ENCODE results near the gene SYNPO. TPM values are rescaled to one million over a fixed set of nuclear protein-coding genes. Genes with fewer than 3 reads are reported as not detected.

Gene SYNPO
- total RNA-seq, 1 experiment from 2014 or later = not detected

GRCh38 chr5:150659360-150660107, 19.1 kb downstream of the SYNPO start:
- Histone ChIP-seq H3K27ac (ENCODE audit: low read length) (no peak overlapping the region), H3K4me2 (ENCODE audit: low read depth, low read length, poor library complexity, severe bottlenecking) (no peak overlapping the region), H4K20me1 (ENCODE audit: insufficient read depth, low read depth, low read length) (no peaks in the 10 kb centered on the region), H3K36me3 (ENCODE audit: insufficient read depth, low read length) (no peaks in the 10 kb centered on the region), H3K27me3 (ENCODE audit: low read length) (no peaks in the 10 kb centered on the region), H3K9ac (ENCODE audit: low read length) (no peak overlapping the region), H2AFZ (ENCODE audit: low read length) (no peak overlapping the region), H3K4me3 (ENCODE audit: low read length) (no peak overlapping the region), H3K9me2 (replicated peaks; ENCODE audit: insufficient read depth, low read length) (no peaks in the 10 kb centered on the region), H3K79me2 (ENCODE audit: low read length) (no peaks in the 10 kb centered on the region), H3K9me3 (ENCODE audit: low read length) (no peaks in the 10 kb centered on the region), H3K4me1 (ENCODE audit: low read length) (peaks cover 13% of the 10 kb centered on the region)
- DNase-seq = no peak

DNA sequence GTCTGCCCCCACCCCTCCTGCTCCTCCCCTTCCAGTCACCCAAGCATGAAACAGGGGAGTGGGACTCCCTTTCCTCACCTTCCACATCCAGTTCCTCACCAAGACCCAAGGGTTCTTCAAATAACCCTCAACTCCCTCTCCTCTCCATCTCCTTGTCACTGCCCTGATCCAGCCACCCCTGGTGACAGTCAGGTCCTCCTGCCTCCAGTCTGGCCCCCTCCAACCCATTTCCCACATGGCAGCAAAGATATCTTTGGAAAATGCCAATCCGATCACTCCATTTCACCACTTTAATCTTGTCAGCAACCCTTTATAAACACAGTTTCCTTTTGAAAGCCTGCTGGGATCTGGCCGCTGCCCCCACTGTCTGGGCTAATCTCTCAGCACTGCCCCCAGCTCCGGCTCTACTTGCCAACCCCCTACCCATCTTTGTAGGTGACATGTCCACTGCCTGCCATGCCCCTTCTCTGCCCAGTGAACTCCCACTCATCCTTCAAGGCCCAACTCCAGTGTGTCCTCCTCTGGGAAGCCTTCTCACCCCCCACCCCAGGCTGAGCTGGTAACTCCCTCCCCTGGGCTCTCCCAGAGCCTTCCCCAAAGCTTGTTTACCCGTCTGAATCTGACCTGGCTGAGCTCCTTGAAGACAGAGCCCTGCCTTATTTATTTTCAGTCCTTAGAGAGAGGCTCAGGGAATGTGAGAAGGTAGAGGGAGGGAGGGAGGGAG, 19.8 kb downstream of the SYNPO start:
- H3K4me2 ChIP-seq (ENCODE audit: low read depth, low read length, poor library complexity, severe bottlenecking) = no peak overlapping the region
- H3K79me2 ChIP-seq (ENCODE audit: low read length) = no peaks in the 10 kb centered on the region
- DNase-seq = no peak
- H3K27me3 ChIP-seq (ENCODE audit: low read length) = no peaks in the 10 kb centered on the region
- peaks cover 13% of the 10 kb centered on the region for H3K4me1 ChIP-seq (ENCODE audit: low read length)
- no peak overlapping the region for H3K4me3 ChIP-seq (ENCODE audit: low read length)
- no peaks in the 10 kb centered on the region for H3K9me3 ChIP-seq (ENCODE audit: low read length)
- H4K20me1 ChIP-seq (ENCODE audit: insufficient read depth, low read depth, low read length) = no peaks in the 10 kb centered on the region
- no peak overlapping the region for H2AFZ ChIP-seq (ENCODE audit: low read length)
- no peaks in the 10 kb centered on the region for H3K9me2 ChIP-seq (replicated peaks; ENCODE audit: insufficient read depth, low read length)
- H3K36me3 ChIP-seq (ENCODE audit: insufficient read depth, low read length) = no peaks in the 10 kb centered on the region
- H3K27ac ChIP-seq (ENCODE audit: low read length) = no peak overlapping the region
- no peak overlapping the region for H3K9ac ChIP-seq (ENCODE audit: low read length)

GRCh38 chr5:150661086-150661485, 20.6 kb downstream of the SYNPO start, which contains the start of gene MYOZ3:
TSS of gene MYOZ3 (plus strand) at chr5:150661251. CDS start at chr5:150662942, 1,691 bp downstream.
- H3K4me1 ChIP-seq (ENCODE audit: low read length) = peaks cover 10% of the 10 kb centered on the region
- H3K4me3 ChIP-seq (ENCODE audit: low read length) = no peak within 1 kb of the TSS
- DNase-seq = no peak
- no peaks in the 10 kb centered on the region for H4K20me1 ChIP-seq (ENCODE audit: insufficient read depth, low read depth, low read length)
- no peak within 1 kb of the TSS for H3K9ac ChIP-seq (ENCODE audit: low read length)
- H3K4me2 ChIP-seq (ENCODE audit: low read depth, low read length, poor library complexity, severe bottlenecking) = no peak within 1 kb of the TSS
- H3K79me2 ChIP-seq (ENCODE audit: low read length) = no peaks in the 10 kb centered on the region
- no peaks in the 10 kb centered on the region for H3K9me3 ChIP-seq (ENCODE audit: low read length)
- H3K36me3 ChIP-seq (ENCODE audit: insufficient read depth, low read length) = no peaks in the 10 kb centered on the region
- H3K27ac ChIP-seq (ENCODE audit: low read length) = no peak within 1 kb of the TSS
- no peaks in the 10 kb centered on the region for H3K27me3 ChIP-seq (ENCODE audit: low read length)
- no peaks in the 10 kb centered on the region for H3K9me2 ChIP-seq (replicated peaks; ENCODE audit: insufficient read depth, low read length)
- H2AFZ ChIP-seq (ENCODE audit: low read length) = no peak within 1 kb of the TSS

DNA sequence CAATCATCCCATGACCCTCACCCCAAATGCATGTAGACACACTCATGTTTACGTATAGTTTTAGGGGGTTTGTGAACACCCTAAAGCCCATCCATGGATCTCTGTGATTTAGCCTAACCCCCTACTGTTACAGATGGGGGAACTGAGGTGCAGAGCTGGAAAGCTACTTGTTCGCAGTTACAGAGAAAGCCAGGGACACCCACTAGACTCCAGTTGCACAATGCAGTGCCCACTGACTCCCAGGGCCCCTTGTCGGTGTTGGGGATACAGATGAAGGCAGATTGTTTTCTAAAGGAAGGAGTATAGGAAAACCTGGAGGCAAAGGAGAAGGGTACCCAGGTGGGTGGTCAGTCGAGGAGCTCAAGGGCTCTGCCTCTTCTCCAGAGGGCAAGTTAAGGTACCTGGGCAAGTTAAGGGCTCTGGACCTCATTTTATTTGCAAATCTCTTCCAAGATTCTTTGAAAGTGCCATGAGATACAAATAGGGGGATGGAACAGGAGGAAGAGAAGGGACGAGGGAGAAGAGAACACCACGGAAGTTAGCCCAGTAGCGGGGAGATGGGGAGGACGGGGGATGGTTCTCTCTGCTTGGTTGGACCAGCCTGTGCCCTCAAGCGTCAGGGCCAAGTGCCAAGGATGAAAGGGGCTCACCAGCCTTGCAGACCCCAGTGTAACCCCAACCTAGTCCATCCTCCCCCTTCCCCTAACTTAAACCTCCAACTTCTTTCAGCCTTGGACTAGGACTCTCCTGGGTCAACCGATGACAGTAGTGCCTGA, 21.5 kb downstream of the SYNPO start:
- Histone ChIP-seq H3K9ac (ENCODE audit: low read length) (no peak overlapping the region), H3K79me2 (ENCODE audit: low read length) (no peaks in the 10 kb centered on the region), H3K36me3 (ENCODE audit: insufficient read depth, low read length) (no peaks in the 10 kb centered on the region), H3K27me3 (ENCODE audit: low read length) (no peaks in the 10 kb centered on the region), H3K9me3 (ENCODE audit: low read length) (no peaks in the 10 kb centered on the region), H2AFZ (ENCODE audit: low read length) (no peak overlapping the region), H3K27ac (ENCODE audit: low read length) (no peak overlapping the region), H3K4me1 (ENCODE audit: low read length) (peaks cover 3% of the 10 kb centered on the region), H4K20me1 (ENCODE audit: insufficient read depth, low read depth, low read length) (no peaks in the 10 kb centered on the region), H3K4me3 (ENCODE audit: low read length) (no peak overlapping the region), H3K9me2 (replicated peaks; ENCODE audit: insufficient read depth, low read length) (no peaks in the 10 kb centered on the region), H3K4me2 (ENCODE audit: low read depth, low read length, poor library complexity, severe bottlenecking) (no peak overlapping the region)
- DNase-seq = no peak

DNA sequence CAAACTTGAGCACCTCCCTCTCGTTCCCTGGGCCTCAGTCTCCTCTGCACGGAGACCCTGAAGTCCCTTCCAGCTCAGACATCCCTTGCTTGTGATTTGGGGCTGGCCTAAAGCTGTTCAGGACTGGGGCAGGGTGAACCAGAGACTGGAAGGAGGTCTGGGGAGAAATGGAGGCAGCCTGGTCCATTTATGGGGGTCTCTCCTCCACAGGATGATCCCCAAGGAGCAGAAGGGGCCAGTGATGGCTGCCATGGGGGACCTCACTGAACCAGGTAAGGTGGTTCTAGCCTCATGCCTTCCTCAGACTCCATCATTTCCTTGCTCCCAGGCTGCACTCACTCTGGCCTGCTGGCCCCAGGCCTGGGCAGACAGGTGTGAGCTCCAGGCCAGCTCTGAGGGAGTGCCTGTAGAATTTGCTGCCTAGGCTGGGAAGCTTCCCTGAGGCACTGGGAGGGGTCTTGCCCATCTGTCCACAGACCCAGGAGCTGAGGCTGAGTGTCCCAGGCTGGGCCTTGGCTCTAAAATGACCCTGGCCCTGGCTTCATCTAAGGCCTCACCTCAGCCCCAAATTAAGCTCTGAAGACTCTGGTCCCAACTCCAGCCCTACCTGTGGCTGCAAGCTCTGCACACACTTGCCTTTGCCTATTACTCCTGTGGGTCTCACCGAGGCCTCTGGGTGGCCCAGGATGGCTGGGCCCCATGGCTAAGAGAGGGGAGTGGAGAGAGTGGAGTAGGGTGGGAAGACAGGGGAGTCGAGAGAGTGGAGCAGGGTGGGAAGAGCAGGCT, 22.5 kb downstream of the SYNPO start:
- no peak overlapping the region for H3K4me2 ChIP-seq (ENCODE audit: low read depth, low read length, poor library complexity, severe bottlenecking)
- H3K27me3 ChIP-seq (ENCODE audit: low read length) = no peaks in the 10 kb centered on the region
- H3K79me2 ChIP-seq (ENCODE audit: low read length) = no peaks in the 10 kb centered on the region
- H3K36me3 ChIP-seq (ENCODE audit: insufficient read depth, low read length) = no peaks in the 10 kb centered on the region
- H2AFZ ChIP-seq (ENCODE audit: low read length) = no peak overlapping the region
- no peaks in the 10 kb centered on the region for H4K20me1 ChIP-seq (ENCODE audit: insufficient read depth, low read depth, low read length)
- DNase-seq = no peak
- H3K9ac ChIP-seq (ENCODE audit: low read length) = no peak overlapping the region
- no peak overlapping the region for H3K4me3 ChIP-seq (ENCODE audit: low read length)
- no peak overlapping the region for H3K27ac ChIP-seq (ENCODE audit: low read length)
- no peaks in the 10 kb centered on the region for H3K4me1 ChIP-seq (ENCODE audit: low read length)
- H3K9me2 ChIP-seq (replicated peaks; ENCODE audit: insufficient read depth, low read length) = no peaks in the 10 kb centered on the region
- H3K9me3 ChIP-seq (ENCODE audit: low read length) = no peaks in the 10 kb centered on the region

- Histone ChIP-seq H3K27ac (ENCODE audit: low read length) (no peak overlapping the region), H3K9me3 (ENCODE audit: low read length) (no peaks in the 10 kb centered on the region), H4K20me1 (ENCODE audit: insufficient read depth, low read depth, low read length) (no peaks in the 10 kb centered on the region), H3K4me2 (ENCODE audit: low read depth, low read length, poor library complexity, severe bottlenecking) (no peak overlapping the region), H3K79me2 (ENCODE audit: low read length) (no peaks in the 10 kb centered on the region), H3K4me1 (ENCODE audit: low read length) (no peaks in the 10 kb centered on the region), H2AFZ (ENCODE audit: low read length) (no peak overlapping the region), H3K9me2 (replicated peaks; ENCODE audit: insufficient read depth, low read length) (no peaks in the 10 kb centered on the region), H3K36me3 (ENCODE audit: insufficient read depth, low read length) (no peaks in the 10 kb centered on the region), H3K27me3 (ENCODE audit: low read length) (no peaks in the 10 kb centered on the region), H3K9ac (ENCODE audit: low read length) (no peak overlapping the region), H3K4me3 (ENCODE audit: low read length) (no peak overlapping the region)
- no peak for DNase-seq
Observed at GRCh38 chr5:150663936-150664335, 23.5 kb downstream of the SYNPO start.

DNA sequence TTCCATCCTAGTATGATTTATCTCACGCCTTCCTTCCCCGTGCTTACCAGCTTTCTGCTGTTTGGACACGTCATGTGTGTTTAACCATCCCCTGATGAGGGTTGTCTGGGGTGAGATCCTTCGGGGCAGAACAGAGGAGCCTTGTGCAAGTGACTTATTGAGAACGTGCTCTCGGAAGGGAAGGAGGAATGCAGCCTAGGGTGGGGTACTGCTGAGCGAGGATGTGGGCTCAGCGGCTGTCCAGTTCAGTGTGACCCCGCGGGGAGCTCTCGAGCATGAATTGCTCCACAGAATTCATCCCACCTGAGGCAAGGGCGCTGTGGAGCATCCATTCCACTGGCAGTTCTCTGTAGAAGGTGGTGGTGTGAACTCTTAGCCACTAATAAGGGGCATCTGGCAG, 24.6 kb downstream of the SYNPO start:
- Histone ChIP-seq H3K4me1 (ENCODE audit: low read length) (no peaks in the 10 kb centered on the region), H2AFZ (ENCODE audit: low read length) (no peak overlapping the region), H3K9ac (ENCODE audit: low read length) (no peak overlapping the region), H3K36me3 (ENCODE audit: insufficient read depth, low read length) (no peaks in the 10 kb centered on the region), H3K27ac (ENCODE audit: low read length) (no peak overlapping the region), H4K20me1 (ENCODE audit: insufficient read depth, low read depth, low read length) (no peaks in the 10 kb centered on the region), H3K9me2 (replicated peaks; ENCODE audit: insufficient read depth, low read length) (no peaks in the 10 kb centered on the region), H3K4me2 (ENCODE audit: low read depth, low read length, poor library complexity, severe bottlenecking) (no peak overlapping the region), H3K27me3 (ENCODE audit: low read length) (no peaks in the 10 kb centered on the region), H3K79me2 (ENCODE audit: low read length) (no peaks in the 10 kb centered on the region), H3K4me3 (ENCODE audit: low read length) (no peak overlapping the region), H3K9me3 (ENCODE audit: low read length) (no peaks in the 10 kb centered on the region)
- no peak for DNase-seq

Data from Karpas-422 (cell line).